HCEC 1CT (cell line): ENCODE results near the gene KSR1.
"Not testable (repeated sequence)": the region's sequence is repeated elsewhere in the genome, so short reads cannot be mapped to it uniquely, and the experiment has no call there.

Experiments used
- DNase-seq: peaks from one replicate; pipeline ENCODE4 v3.0.0-alpha.2; 2017

KSR1 gene

GRCh38 chr17:27496437-27496943, 40.2 kb downstream of the KSR1 start:
- no peak for DNase-seq

- DNase-seq = no peak
Observed at GRCh38 chr17:27496971-27497370, 40.7 kb downstream of the KSR1 start.

GRCh38 chr17:27497696-27498095, 41.4 kb downstream of the KSR1 start:
- no peak for DNase-seq

GRCh38 chr17:27498615-27499309, 42.5 kb downstream of the KSR1 start:
- DNase-seq = no peak

GRCh38 chr17:27499451-27500265, 43.4 kb downstream of the KSR1 start:
- DNase-seq = no peak

GRCh38 chr17:27501338-27501737, 45.1 kb downstream of the KSR1 start:
- not testable (repeated sequence) for DNase-seq

GRCh38 chr17:27502526-27503324, 46.5 kb downstream of the KSR1 start:
- no peak for DNase-seq

- no peak for DNase-seq
Observed at GRCh38 chr17:27503611-27504010, 47.4 kb downstream of the KSR1 start.

GRCh38 chr17:27504188-27504995, 48.1 kb downstream of the KSR1 start:
- DNase-seq = no peak

GRCh38 chr17:27506348-27507218, 50.3 kb downstream of the KSR1 start:
- DNase-seq = no peak

- DNase-seq = no peak
Observed at GRCh38 chr17:27511168-27511883, 55.1 kb downstream of the KSR1 start.

GRCh38 chr17:27512031-27512430, 55.8 kb downstream of the KSR1 start:
- DNase-seq = no peak

GRCh38 chr17:27512511-27513346, 56.5 kb downstream of the KSR1 start:
- DNase-seq = no peak

GRCh38 chr17:27513849-27514248, 57.6 kb downstream of the KSR1 start:
- no peak for DNase-seq

- DNase-seq = no peak
Observed at GRCh38 chr17:27514595-27515413, 58.6 kb downstream of the KSR1 start.

- no peak for DNase-seq
Observed at GRCh38 chr17:27518048-27518447, 61.8 kb downstream of the KSR1 start.

- no peak for DNase-seq
Observed at GRCh38 chr17:27518545-27519521, 62.6 kb downstream of the KSR1 start.

GRCh38 chr17:27519550-27519949, 63.3 kb downstream of the KSR1 start:
- DNase-seq = no peak
